Placental epithelial cell (primary cell): ENCODE measurements around the gene WWC1. TPM values are rescaled to one million over a fixed set of nuclear protein-coding genes. Genes with fewer than 3 reads are reported as not detected.

Experiments used
- total RNA-seq: library from RNA; depleted of rRNA; stranded (reverse); fragments of >200 nt; gene quantifications from 2 replicates; pipeline ENCODE4 v1.2.3, GENCODE V29; 2012

The WWC1 gene
- total RNA-seq, result 5.9 and 24.3 TPM in 2 replicates

GRCh38 chr5:168291342-168291963 lies at the start of gene WWC1:
Gene WWC1, plus strand, starts transcription at chr5:168291645. Its CDS starts 508 bp downstream, at chr5:168292153.

GRCh38 chr5:168486136-168486879 lies 194.9 kb downstream of the WWC1 start, which contains the start of gene RARS1:
Gene RARS1, plus strand, starts transcription at chr5:168486471. Its CDS starts 28 bp downstream, at chr5:168486499.

Other genes with a start within 250 kb of the WWC1 start
- gene RARS1, start 194.8 kb downstream of the WWC1 start, total RNA-seq, result 169 and 186 TPM in 2 replicates
- 0.33 and 0.79 TPM in 2 replicates for gene FBLL1, start 237.7 kb downstream of the WWC1 start, total RNA-seq